Measurements from ENCODE around the gene ERG. TPM values are rescaled to one million over a fixed set of nuclear protein-coding genes. Genes with fewer than 3 reads are reported as not detected.

The ERG gene
- polyA plus RNA-seq, 1 donor from 2014 or later, result not detected

DNA sequence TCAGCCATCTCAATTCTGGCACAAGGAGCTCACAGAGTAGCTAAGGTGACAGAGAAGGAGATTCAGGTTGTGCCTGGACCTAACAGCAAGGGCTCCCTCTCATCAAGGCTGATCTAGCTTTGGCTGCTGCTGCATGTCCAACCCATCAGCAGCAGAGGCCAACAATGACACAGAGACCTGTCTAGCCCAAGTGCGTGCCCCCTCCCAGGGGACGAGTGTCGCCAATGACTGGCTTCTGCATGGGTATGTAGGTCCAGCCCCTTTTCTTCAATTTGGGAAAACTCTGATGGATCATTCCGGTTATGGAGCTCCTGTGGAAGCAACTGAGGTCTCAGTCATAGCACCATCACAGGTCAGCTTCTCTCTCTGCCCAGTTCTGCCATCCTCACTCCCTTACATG lies 158.1 kb downstream of the ERG start:
- Histone ChIP-seq H3K79me2 (replicated peaks; ENCODE audit: insufficient read depth, low read length) (no peaks in the 10 kb centered on the region), H3K27me3 (ENCODE audit: insufficient read depth, low read depth, low read length) (no peaks in the 10 kb centered on the region), H3F3A (ENCODE audit: insufficient read depth, low read length, poor library complexity, severe bottlenecking) (no peaks in the 10 kb centered on the region), H3K27ac (ENCODE audit: low read length) (no peak overlapping the region), H3K4me3 (ENCODE audit: low read length) (no peak overlapping the region), H2AFZ (ENCODE audit: low read depth, low read length) (no peak overlapping the region), H4K20me1 (ENCODE audit: insufficient read depth) (no peaks in the 10 kb centered on the region), H3K36me3 (ENCODE audit: insufficient read depth, low read length) (no peaks in the 10 kb centered on the region), H3K9ac (ENCODE audit: low read length) (no peak overlapping the region), H3K4me2 (ENCODE audit: low read length) (no peak overlapping the region), H3K9me2 (ENCODE audit: insufficient read depth, low read length) (no peaks in the 10 kb centered on the region), H3K9me3 (ENCODE audit: low read length) (no peaks in the 10 kb centered on the region)
- no peak for TF ChIP-seq POLR2AphosphoS5 (IDR thresholded peaks at IDR 0.05)

- H3K36me3 ChIP-seq (ENCODE audit: insufficient read depth, low read length), result no peaks in the 10 kb centered on the region
- H3K9me3 ChIP-seq (ENCODE audit: low read length), result no peaks in the 10 kb centered on the region
- H2AFZ ChIP-seq (ENCODE audit: low read depth, low read length), result no peak overlapping the region
- H3K4me2 ChIP-seq (ENCODE audit: low read length), result no peak overlapping the region
- H4K20me1 ChIP-seq (ENCODE audit: insufficient read depth), result no peaks in the 10 kb centered on the region
- H3K27ac ChIP-seq (ENCODE audit: low read length), result no peak overlapping the region
- H3K9me2 ChIP-seq (ENCODE audit: insufficient read depth, low read length), result no peaks in the 10 kb centered on the region
- TF ChIP-seq TAF1 (IDR thresholded peaks at IDR 0.05; ENCODE audit: low read depth) (no peak), POLR2AphosphoS5 (IDR thresholded peaks at IDR 0.05) (no peak), REST (IDR thresholded peaks at IDR 0.05; ENCODE audit: borderline replicate concordance) (no peak), EP300 (conservative IDR thresholded peaks at IDR 0.05; ENCODE audit: poor library complexity, severe bottlenecking) (no peak), RAD21 (conservative IDR thresholded peaks at IDR 0.05) (no peak), EZH2 (IDR thresholded peaks at IDR 0.05; ENCODE audit: borderline replicate concordance, insufficient read depth, low read length, poor library complexity, severe bottlenecking) (no peak), SMC3 (conservative IDR thresholded peaks at IDR 0.05; ENCODE audit: poor library complexity) (no peak)
- TF ChIP-seq, protein P1, sequence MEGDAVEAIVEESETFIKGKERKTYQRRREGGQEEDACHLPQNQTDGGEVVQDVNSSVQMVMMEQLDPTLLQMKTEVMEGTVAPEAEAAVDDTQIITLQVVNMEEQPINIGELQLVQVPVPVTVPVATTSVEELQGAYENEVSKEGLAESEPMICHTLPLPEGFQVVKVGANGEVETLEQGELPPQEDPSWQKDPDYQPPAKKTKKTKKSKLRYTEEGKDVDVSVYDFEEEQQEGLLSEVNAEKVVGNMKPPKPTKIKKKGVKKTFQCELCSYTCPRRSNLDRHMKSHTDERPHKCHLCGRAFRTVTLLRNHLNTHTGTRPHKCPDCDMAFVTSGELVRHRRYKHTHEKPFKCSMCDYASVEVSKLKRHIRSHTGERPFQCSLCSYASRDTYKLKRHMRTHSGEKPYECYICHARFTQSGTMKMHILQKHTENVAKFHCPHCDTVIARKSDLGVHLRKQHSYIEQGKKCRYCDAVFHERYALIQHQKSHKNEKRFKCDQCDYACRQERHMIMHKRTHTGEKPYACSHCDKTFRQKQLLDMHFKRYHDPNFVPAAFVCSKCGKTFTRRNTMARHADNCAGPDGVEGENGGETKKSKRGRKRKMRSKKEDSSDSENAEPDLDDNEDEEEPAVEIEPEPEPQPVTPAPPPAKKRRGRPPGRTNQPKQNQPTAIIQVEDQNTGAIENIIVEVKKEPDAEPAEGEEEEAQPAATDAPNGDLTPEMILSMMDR (IDR thresholded peaks at IDR 0.05; ENCODE audit: poor library complexity, severe bottlenecking), result no peak
- H3K79me2 ChIP-seq (replicated peaks; ENCODE audit: insufficient read depth, low read length), result no peaks in the 10 kb centered on the region
- no peaks in the 10 kb centered on the region for H3K27me3 ChIP-seq (ENCODE audit: insufficient read depth, low read depth, low read length)
- H3K4me3 ChIP-seq (ENCODE audit: low read length), result no peak overlapping the region
- no peaks in the 10 kb centered on the region for H3F3A ChIP-seq (ENCODE audit: insufficient read depth, low read length, poor library complexity, severe bottlenecking)
- no peak overlapping the region for H3K9ac ChIP-seq (ENCODE audit: low read length)
Observed at GRCh38 chr21:38337793-38338192, 160.5 kb downstream of the ERG start.

GRCh38 chr21:38334866-38335265 lies 163.4 kb downstream of the ERG start:
- H3K79me2 ChIP-seq (replicated peaks; ENCODE audit: insufficient read depth, low read length), result no peaks in the 10 kb centered on the region
- H2AFZ ChIP-seq (ENCODE audit: low read depth, low read length), result no peak overlapping the region
- H3F3A ChIP-seq (ENCODE audit: insufficient read depth, low read length, poor library complexity, severe bottlenecking), result no peaks in the 10 kb centered on the region
- no peak overlapping the region for H3K4me3 ChIP-seq (ENCODE audit: low read length)
- H4K20me1 ChIP-seq (ENCODE audit: insufficient read depth), result no peaks in the 10 kb centered on the region
- no peaks in the 10 kb centered on the region for H3K27me3 ChIP-seq (ENCODE audit: insufficient read depth, low read depth, low read length)
- H3K27ac ChIP-seq (ENCODE audit: low read length), result no peak overlapping the region
- no peak overlapping the region for H3K4me2 ChIP-seq (ENCODE audit: low read length)
- no peak for TF ChIP-seq MXI1 (conservative IDR thresholded peaks at IDR 0.05; ENCODE audit: poor library complexity, severe bottlenecking)
- TF ChIP-seq, protein P1 (IDR thresholded peaks at IDR 0.05; ENCODE audit: poor library complexity, severe bottlenecking), result no peak
- no peak for TF ChIP-seq POLR2AphosphoS5 (IDR thresholded peaks at IDR 0.05)
- TF ChIP-seq EP300 (conservative IDR thresholded peaks at IDR 0.05; ENCODE audit: poor library complexity, severe bottlenecking), result no peak
- TF ChIP-seq RAD21 (conservative IDR thresholded peaks at IDR 0.05), result no peak
- no peak for TF ChIP-seq TAF1 (IDR thresholded peaks at IDR 0.05; ENCODE audit: low read depth)
- TF ChIP-seq SMC3 (conservative IDR thresholded peaks at IDR 0.05; ENCODE audit: poor library complexity), result no peak
- no peak for TF ChIP-seq REST (IDR thresholded peaks at IDR 0.05; ENCODE audit: borderline replicate concordance)
- TF ChIP-seq EZH2 (IDR thresholded peaks at IDR 0.05; ENCODE audit: borderline replicate concordance, insufficient read depth, low read length, poor library complexity, severe bottlenecking), result no peak
- no peaks in the 10 kb centered on the region for H3K9me3 ChIP-seq (ENCODE audit: low read length)
- no peak overlapping the region for H3K9ac ChIP-seq (ENCODE audit: low read length)
- H3K9me2 ChIP-seq (ENCODE audit: insufficient read depth, low read length), result no peaks in the 10 kb centered on the region
- no peaks in the 10 kb centered on the region for H3K36me3 ChIP-seq (ENCODE audit: insufficient read depth, low read length)
